RWPE1 (cell line): ENCODE measurements around the gene CEP70.
"Not testable (repeated sequence)": the region's sequence is repeated elsewhere in the genome, so short reads cannot be mapped to it uniquely, and the experiment has no call there.

Experiments used
- CTCF ChIA-PET: fragments of 350-600 bp; sonication (Branson Sonifier 250); formaldehyde crosslinking; extraction: SDS; loops from one replicate; lab custom pipeline; 2021; lab: Yijun Ruan, JAX
- POLR2A ChIA-PET: fragments of 400-600 bp; formaldehyde crosslinking; extraction: SDS; loops from one replicate; lab custom pipeline; 2020; ENCODE audit warnings: antibody characterized with exemption; ENCODE audit not compliant: low non-redundant PET; lab: Yijun Ruan, JAX
- DNase-seq: peaks from one replicate; pipeline ENCODE4 v3.0.0; 2012; ENCODE audit warnings: low spot score
- H3K27ac ChIP-seq: fragments of 450-650 bp; 2 replicates; pipeline ENCODE4 v1.5.1; 2017
- CTCF ChIP-seq: fragments of 450-650 bp; conservative IDR thresholded peaks from 2 replicates; pipeline ENCODE4 v1.5.1; 2017; ENCODE audit warnings: low read depth, mild to moderate bottlenecking

Gene CEP70

GRCh38 chr3:138588445-138588844 lies 5.6 kb downstream of the CEP70 start:
- TF ChIP-seq CTCF: no peak
- CTCF ChIA-PET: interaction anchor here (0.6 kb wide), 2 partner anchors 139 to 327 kb away, joined by 3 to 4 read pairs; no protein-coding TSS in a partner anchor
- POLR2A ChIA-PET: no interaction called here
- no peak for DNase-seq
- no peak overlapping the region for H3K27ac ChIP-seq

- ChIA-PET CTCF (no interaction called here), POLR2A (no interaction called here)
- no peak for TF ChIP-seq CTCF
- H3K27ac ChIP-seq: no peak overlapping the region
- no peak for DNase-seq
These were observed 6.7 kb downstream of the CEP70 start for GRCh38 chr3:138587374-138587773.

- DNase-seq: no peak
- H3K27ac ChIP-seq: no peak overlapping the region
- ChIA-PET CTCF (interaction anchor here (0.7 to 1.0 kb wide), 2 partner anchors 155 to 344 kb away, joined by 3 read pairs; no protein-coding TSS in a partner anchor), POLR2A (no interaction called here)
- TF ChIP-seq CTCF: no peak
These were observed 15.0 kb downstream of the CEP70 start for GRCh38 chr3:138578961-138579574.

- ChIA-PET POLR2A (no interaction called here), CTCF (interaction anchor here (0.6 kb wide), 1 partner anchor 625 kb away, joined by 3 read pairs; no protein-coding TSS in a partner anchor)
- no peak for TF ChIP-seq CTCF
- DNase-seq: no peak
- H3K27ac ChIP-seq: no peak overlapping the region
These were observed 15.9 kb downstream of the CEP70 start for GRCh38 chr3:138578141-138578540.

GRCh38 chr3:138573138-138573537 lies 20.9 kb downstream of the CEP70 start:
- no peak for TF ChIP-seq CTCF
- ChIA-PET CTCF (no interaction called here), POLR2A (no interaction called here)
- no peak overlapping the region for H3K27ac ChIP-seq
- DNase-seq: no peak

- CTCF ChIA-PET, DNase-seq, POLR2A ChIA-PET, H3K27ac ChIP-seq: not testable (repeated sequence)
These were observed 24.4 kb downstream of the CEP70 start for GRCh38 chr3:138569624-138570023.

- CTCF ChIA-PET: no interaction called here
- H3K27ac ChIP-seq: no peak overlapping the region
- POLR2A ChIA-PET: no interaction called here
- TF ChIP-seq CTCF: no peak
- DNase-seq: no peak
These were observed 25.0 kb downstream of the CEP70 start for GRCh38 chr3:138569090-138569489.
